NCI-H1417 treated with DMSO at 0.1 percent for 48 hours (cell line): ENCODE results near the gene DYNC1H1.
"Not testable (repeated sequence)": the region's sequence is repeated elsewhere in the genome, so short reads cannot be mapped to it uniquely, and the experiment has no call there.

Experiments
- DNase-seq: peaks from one replicate; lab custom pipeline; 2025; lab: John Stamatoyannopoulos, UW

DYNC1H1 gene

DNA sequence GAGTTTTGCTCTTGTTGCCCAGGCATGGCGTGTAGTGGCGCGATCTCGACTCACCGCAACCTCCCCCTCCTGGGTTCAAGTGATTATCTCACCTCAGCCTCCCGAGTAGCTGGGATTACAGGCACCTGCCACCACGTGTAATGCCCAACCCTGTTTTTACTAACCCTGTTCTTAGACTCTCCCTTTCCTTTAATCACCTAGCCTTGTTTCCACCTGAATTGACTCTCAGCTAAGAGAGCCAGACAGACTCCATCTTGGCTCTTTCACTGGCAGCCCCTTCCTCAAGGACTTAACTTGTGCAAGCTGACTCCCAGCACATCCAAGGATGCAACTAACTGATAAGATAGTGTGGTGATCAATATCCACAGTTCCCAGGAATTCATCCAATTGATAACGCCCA is 100.2 kb downstream of the DYNC1H1 start:
- not testable (repeated sequence) for DNase-seq

DNA sequence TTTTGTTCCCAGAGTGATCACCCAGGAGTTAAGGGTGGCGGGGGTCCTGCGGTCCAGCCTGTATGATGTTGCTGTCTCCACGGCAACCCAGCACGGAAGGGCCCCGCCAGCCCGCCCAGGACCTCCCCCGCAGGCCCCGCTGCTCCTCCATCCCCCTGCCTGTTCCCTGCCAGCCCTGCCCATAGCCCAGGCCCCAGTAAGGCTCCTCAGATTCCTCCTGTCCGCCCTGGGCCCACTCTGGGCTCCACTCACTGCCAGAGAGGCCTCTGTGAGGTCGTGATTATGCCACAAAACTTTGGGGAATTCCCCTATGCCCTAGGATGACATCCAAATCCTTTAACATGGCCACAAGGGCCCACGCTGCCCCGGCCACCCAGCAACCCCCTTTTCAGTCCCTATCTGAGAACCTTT is 101.7 kb downstream of the DYNC1H1 start:
- DNase-seq: no peak

DNA sequence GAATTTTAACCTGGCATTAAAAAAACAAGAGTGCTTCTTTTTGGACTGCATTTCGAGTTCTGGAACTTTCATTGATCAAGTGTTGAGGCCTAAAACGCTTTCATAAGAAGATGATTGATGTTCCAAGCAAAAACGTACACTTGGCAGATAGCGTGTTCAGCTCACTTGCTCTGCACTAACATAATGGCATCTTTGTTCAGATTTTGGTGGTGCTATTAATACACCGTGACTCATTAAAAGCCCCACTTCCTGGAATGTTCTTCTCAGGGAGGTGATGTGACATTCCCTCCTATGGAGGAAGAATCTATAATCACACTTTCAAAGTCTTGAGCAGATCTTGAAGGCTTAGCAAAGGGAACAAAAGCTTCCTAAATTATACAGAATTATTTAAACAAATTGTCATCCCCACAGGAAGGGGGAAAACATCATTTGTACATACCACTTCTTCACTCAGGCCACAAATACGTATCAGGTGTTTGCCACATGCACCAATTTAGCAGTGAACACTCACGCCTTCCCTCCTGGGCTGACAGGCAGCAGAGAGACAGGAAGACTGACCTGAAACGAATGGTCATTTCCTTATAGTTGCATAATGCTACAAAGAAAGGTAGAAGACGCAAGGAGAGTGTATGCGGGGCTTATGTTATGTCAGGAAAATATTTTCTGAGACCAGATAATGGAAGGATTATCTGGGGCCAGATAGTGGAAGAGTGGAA is 107.1 kb downstream of the DYNC1H1 start:
- no peak for DNase-seq

DNA sequence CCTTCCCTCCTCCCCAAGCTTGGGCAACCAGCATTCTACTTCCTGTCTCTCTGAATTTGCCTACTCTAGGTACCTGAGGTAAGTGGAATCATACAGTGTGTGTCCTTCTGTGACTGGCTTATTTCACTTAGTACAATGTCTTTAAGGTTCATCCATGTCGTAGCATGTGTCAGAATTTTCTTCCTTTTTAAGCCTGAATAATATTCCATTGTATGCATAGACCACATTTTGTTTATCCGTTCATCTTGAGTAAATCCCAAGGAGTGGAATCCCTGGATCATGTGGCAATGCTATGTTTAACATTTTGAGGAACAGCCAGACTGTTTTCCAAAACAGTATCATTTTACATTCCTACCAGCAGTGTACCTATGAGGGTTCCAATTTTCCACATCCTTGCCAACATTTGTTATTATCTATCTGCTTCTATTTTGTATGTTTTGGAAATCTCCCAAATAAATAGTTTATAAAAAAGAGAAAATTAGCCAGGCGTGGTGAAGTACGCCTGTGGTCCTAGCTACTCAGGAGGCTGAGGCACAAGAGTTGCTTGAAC is 110.1 kb downstream of the DYNC1H1 start:
- no peak for DNase-seq

DNA sequence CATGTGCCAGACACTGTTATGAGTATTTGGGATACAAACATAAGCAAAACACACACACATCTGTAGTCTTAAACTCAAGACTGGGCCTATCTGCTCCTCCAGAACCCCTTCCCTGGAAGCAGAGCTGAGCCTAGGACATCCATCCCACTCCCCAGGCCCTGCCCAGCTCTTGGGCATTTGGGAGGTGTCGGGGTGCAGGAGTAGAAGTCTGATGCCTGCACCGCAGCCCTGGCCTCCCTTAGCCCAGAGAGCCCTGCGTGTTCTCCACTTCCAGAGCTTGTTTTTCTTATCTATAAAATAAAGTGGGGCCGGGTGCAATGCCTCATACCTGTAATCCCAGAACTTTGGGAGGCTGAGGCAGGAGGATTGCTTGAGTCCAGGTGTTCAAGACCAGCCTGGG is 110.8 kb downstream of the DYNC1H1 start:
- DNase-seq: no peak

DNA sequence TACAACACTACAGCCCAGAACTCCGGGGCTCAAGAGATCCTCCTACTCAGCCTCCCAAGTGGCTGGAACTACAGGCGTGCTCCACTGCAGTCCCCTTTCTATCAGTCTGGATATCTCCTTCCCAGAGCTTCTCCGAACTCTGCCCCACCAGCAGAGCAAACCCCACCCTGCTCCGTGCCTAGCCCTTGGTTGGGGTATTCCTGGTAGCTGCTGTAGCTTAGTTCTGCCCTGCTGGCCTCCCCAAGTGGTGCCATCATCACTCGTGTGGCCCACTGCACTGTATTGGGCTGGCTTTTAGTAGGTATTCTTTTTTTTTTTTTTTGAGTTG is 113.0 kb downstream of the DYNC1H1 start:
- DNase-seq: no peak

DNA sequence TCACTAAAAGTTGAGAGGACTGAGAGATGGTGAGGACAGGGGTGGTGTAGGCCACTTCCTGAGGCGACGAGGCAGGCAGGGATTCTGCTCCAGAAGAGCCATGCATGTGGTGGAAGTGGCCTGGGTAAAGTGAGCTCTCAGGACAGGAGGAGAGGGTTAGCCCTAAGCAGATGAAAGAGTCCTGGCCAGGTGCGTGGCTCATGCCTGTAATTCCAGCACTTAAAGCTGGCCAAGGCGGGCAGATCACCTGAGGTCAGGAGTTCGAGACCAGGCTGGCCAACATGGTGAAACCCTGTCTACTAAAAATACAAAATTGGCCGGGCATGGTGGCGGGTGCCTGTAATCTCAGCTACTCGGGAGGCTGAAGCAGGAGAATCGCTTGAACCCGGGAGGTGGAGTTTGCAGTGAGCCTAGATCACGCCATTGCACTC is 114.0 kb downstream of the DYNC1H1 start:
- not testable (repeated sequence) for DNase-seq

DNA sequence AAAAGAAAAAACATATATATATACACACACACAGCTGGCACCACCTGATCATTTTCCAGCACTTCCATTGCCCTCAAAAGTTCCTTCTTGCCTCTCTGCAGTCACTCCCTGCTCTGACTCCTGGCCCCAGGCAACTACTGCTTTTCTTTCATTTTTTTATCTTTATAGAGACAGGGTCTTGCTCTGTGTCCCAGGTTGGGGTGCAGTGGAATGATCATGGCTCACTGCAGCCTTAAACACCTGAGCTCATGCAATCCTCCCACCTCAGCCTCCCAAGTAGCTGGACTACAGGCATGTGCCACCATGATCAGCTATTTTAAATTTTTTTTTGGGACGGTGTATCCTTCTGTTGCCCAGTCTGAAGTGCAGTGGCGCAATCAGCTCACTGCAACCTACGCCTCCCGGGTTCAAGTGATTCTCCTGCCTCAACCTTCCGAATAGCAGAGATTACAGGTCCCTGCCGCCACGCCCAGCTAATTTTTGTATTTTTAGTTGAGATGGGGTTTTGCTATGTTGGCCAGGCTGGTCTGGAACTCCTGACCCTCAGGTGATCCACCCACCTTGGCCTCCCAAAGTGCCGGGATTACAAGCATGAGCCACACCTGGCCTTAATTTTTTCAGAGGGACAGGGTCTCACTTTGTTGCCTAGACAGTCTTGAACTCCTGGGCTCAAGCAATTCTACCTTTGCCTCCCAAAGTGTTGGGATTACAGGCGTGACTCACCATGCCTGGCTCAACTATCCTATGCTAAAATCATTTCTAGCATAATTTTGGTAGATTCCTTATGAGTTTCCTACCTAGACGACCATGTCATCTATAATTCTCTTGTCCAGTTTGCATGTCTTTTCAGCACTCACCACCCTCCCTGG is 114.7 kb downstream of the DYNC1H1 start:
- no peak for DNase-seq

DNA sequence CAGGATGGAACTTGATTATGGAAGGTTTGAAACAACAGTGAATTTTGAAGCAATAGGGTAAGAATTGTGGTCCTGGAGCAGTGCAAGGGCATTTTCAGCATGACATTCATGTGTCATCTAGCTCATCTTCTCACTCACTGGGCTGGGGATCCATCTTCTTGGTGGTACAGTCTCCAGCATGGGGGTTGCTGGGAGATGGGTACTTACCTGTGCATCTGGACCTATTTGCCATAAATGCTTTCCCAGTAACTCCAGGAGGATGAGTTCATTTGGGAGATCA is 115.3 kb downstream of the DYNC1H1 start:
- DNase-seq: no peak

DNA sequence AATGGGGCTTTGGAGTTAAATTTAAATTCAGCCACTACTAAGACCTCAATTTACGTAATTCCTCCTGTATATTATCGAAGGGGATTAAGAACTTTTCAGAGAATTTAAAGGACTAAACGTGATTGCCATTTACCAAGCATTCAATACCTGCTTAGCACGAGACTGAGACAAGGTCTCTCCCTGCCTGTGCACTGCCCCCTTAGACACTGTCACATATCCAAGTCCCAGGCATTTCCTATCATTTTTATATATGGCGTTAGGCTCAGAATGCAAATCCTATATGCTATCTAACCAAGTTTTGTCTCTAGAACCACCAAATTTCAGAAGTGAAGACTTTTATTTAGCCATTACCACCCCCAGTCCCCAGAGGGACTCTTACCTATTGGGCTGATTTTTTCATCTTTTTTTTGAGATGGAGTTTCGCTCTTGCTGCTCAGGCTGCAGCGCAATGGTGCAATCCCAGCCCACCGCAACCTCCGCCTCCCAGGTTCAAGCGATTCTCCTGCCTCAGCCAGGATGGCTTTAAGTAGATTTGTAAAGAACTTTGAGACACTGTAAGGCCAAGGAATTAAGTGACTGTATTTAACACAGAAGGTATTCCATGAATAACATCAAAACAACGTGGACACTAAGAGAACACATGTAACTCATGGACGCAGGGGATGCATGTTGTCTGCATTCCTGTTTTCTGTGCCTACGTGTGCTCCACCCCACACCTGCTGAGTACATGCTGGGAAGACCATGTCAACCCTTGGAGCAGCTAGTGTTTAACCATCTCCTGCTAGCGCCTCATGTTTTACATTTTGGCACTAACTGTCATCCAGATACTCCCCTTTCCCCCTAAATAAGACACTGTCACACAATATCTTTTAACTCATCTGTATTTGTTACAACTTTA is 116.1 kb downstream of the DYNC1H1 start:
- DNase-seq: no peak

DNA sequence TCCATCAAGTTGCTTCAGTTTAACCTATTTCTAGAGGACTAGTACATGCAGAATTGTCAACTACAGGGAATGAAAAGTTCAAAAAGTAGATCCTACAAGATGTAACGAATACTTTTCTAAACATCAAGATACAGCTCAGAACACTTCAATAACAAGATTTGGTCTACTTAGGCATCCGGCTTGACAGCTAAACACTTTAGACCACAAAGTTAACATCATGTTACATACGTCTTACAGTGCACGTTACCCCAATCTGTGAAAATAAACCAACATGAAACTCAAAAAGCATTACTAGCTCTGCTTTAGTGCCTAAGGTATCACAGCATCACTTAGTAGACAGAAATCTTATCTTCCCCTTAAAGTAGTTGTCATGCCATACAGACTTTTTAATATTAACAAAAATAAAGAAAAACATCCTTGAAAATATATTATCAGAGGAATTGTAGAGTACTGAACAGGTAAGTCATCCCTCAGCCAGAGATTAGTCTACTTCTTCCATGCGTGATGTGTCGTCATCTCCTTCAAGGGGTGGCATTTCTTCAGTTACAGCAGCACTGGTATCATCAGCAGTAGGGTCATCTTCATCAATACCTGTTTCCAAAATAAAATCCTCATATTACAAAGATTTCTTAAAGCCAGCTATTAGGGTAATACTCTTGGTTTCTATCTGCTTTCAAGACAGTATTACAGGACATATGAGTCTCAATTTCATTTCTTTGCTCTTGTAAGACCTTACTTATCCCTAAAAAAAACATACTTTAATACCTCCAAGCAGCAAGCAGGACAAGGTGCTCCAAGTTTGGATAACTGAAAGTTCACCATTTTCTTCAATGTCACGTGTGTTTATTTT is 117.1 kb downstream of the DYNC1H1 start:
- no peak for DNase-seq

DNA sequence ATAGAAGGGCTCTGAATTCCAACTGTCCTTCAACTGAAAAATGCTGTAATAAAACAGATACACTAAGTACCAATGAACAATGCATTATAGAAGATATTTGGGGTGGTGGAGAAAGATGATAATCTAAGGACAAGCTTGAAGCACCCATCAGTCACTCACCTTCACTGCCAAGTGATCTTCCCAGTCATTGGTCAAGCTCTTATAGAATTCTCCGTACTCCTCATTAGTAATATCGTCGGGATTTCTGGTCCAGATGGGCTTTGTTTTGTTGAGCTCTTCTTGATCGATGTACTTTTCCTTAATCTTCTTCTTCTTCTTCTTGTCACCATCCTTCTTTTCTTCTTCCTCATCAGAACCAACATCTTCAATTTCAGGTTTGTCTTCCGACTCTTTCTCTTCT is 120.1 kb downstream of the DYNC1H1 start:
- not testable (repeated sequence) for DNase-seq

DNA sequence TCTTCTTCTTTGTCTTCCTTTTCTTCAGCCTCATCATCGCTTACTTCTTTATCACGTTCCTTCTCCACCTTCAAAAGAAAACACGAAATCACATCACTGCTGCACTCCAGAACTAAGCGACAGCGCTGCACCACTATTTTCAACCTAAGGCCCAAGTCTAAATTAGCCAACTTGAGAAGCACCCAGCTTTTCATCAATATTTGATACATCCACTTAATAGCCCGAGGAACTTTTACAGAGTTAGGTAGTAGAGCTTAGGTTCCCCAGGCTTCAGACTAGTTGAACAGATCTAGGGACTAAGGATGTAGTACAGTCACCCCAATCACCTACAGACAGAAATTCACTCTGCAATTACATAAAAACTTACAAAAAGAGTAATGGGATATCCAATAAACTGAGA is 120.6 kb downstream of the DYNC1H1 start:
- no peak for DNase-seq

DNA sequence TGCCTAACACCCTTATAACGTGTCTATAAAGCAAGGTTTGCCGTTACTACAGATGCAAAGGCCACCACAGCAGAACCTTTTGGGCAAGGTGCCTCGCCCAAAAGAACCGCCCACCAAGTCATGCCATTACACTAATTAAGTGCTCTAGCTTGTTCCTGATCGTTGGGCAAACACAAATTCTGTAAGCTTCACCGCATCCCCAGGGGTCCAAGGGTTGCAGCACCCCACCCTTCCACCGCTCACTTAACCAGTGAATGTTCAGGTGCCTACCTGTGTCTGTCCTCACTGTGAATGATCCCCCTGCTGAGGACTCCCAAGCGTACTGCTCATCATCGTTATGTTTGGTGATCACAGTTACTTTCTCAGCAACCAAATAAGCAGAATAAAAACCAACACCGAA is 121.1 kb downstream of the DYNC1H1 start:
- DNase-seq: no peak

DNA sequence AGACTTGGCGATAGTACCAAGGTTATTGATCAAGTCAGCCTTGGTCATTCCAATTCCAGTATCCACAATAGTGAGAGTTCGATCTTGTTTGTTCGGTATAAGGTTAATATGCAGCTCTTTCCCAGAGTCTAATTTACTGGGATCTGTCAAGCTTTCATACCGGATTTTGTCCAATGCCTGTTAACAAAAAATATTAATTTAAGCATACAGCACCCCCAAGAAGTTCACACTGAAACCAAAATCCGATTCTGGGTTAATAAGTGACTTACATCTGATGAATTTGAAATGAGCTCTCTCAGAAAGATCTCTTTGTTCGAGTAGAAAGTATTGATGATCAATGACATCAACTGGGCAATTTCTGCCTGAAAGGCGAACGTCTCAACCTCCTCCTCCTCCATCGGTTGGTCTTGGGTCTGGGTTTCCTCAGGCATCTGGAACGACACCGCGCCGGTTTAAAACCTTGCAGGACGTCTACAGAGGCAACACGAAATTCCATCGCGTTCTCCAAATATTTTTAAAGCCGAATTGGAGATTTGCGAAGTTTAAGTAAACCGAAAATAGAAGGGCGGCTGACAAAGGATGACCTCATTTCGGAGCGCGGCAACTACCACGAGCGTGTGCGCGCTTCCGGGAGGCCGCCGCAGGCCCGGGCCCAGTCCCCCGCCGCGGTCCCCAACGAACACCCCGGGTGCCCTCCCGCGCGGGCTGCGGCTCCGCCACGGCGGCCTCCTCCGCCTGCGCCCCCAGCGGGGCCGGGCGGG is 121.8 kb downstream of the DYNC1H1 start:
- no peak for DNase-seq

DNA sequence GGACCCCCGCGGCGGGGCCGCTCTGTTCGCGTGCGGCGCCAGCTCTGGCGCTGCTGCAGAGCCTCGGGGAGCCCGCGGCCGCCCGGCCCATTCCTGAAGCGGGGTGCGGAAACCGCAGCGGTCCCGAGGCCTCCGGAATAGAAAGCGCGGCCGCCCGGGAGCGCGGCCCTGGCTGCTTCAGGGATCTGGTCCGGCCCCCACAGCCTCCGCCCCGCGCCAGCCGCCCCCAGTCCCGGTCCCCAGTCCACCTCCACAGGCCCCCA is 122.3 kb downstream of the DYNC1H1 start:
- no peak for DNase-seq

DNA sequence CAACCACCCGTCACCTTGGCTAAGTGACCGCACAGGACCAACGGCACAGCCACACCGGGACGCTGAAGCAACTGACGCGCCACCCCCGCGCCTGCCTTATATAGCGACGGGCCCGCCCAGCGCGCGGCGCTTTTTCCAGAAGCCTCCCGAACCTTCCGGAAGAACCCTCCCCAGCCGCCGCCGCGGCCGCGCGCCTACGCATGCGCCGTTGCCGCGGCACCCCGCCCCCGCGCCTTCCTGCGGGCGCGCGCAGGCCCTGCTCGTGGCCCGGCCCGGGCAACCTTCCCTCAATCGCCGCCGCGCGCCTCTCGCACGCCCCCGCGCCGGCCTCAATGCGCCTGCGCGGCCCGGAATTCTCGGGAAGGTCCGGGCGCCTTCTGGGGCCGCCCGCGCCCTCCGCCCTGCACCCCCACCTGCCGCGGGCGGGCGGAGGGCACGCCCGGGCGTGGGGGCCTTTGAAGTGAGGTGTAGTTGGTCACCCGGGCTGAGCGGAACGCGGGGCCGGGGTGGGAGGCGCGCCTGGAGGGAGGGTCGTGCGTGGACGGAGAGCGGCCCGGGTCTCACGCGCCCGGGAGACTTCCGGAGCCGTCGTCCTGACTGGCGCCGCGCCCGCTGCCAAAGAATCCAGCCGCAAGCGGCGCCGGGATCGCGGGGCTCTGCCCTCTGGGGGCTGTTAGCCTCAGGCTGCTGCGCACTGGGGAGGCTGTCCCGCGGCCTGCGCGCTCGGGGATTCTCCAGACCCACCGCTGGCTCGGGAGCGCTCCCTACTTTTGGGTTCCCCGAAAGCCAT is 122.8 kb downstream of the DYNC1H1 start, which contains the start of gene HSP90AA1:
Gene HSP90AA1 (minus strand): TSS at position 73 of the 790 bp plus-strand sequence. CDS start 666 bp downstream, outside the sequence.
- DNase-seq: peak; percentile 66

DNA sequence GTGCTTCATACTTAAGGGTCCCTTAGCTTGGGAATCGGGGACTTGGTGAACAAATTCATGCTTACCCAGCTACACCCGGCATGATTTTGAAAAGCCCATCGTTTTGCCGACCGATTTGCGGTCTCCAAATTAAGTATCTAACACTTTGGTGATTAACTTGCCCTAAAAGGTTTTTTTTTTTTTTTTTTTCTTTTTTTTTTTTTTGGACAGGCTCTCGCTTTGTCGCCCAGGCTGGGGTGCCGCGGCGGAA is 123.3 kb downstream of the DYNC1H1 start:
- DNase-seq: no peak

DNA sequence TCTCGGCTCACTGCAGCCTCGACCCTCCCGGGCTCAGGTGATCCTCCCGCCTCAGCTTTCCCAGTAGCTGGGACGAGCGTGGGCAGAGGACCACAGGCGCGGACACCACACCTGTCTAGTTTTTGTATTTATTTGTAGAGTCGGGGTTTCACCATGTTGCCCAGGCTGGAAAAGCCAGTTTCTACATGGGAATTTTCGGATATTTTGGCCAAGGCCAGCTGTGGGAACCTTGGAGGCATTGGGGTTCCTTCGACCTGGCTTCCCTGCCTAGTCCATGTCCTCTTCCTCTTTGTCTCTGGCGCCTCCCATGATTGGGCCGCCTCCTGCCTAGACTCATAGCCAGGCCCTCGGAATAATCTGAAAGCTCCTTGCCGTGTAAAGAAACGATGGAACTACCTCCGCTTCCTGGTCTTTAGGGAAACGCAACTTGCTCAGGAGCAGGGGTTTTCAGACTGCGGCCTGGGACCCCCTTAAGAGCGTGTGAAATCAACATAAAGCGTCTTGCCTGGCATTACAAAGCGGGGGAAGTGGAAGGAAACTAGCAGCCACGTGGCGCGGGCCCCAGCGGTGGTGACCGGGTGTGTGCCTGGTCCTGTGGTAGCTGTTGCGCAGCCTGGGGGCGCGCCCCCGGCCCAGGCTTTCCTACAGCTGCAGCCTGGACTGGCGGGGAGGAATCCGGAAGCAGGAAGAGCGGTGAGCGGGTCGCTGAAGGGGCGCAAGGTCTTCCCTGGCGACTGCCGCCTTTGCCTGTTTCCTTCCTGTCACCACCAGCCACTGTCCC is 123.8 kb downstream of the DYNC1H1 start:
- DNase-seq: no peak
